Measurements from ENCODE around the gene NUDT4.

DNA sequence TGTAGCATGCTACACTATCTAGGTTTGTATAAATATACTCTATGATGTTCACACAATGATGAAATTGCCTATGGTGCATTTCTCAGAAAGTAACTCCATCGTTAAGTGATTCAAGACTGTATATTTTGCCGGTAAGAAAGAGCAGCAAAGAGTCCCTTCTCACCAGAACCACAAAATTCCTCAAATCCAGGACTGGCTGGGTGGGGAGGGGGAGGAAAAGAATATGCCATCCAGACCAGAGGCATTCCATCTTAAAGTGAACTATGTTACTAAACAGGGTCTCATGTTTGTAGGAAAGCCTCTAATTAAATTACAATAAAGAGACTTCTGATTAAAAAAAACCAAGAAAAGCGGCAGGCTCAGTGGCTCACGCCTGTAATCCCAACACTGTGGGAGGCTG, 52.6 kb downstream of the NUDT4 start:
- no peak for TF ChIP-seq CTCF (IDR thresholded peaks at IDR 0.05; ENCODE audit: insufficient read depth, low read depth, low read length)
- no peak for TF ChIP-seq EZH2 (IDR thresholded peaks at IDR 0.05; ENCODE audit: insufficient read depth, low read length)

Measured in astrocyte (in vitro differentiated cells and primary cell).